ENCODE measurements around the gene RNPEP. TPM values are rescaled to one million over a fixed set of nuclear protein-coding genes. Genes with fewer than 3 reads are reported as not detected.

RNPEP gene
- total and polyA plus RNA-seq, 2 of the 13 experiments (the other 11 are each of a cell fraction or from before 2014, with no cell fraction given), result 20.6 to 38.4 TPM

GRCh38 chr1:201941420-201942128 is 40.9 kb upstream of the RNPEP start (continued):
- TF ChIP-seq CTCF (CRISPR knock-in tag; IDR thresholded peaks at IDR 0.05) (peak; percentile 37), HDAC1 (CRISPR knock-in tag; IDR thresholded peaks at IDR 0.05) (peak; percentile 49; the same call in 1 of the 2 replicates), ZNF432 (CRISPR knock-in tag; IDR thresholded peaks at IDR 0.05; ENCODE audit: borderline replicate concordance) (no peak), ZNF543 (CRISPR knock-in tag; IDR thresholded peaks at IDR 0.05) (no peak), ZNF33B (CRISPR knock-in tag; IDR thresholded peaks at IDR 0.05) (no peak), MIER3 (CRISPR knock-in tag; IDR thresholded peaks at IDR 0.05; ENCODE audit: borderline replicate concordance) (no peak), NRL (CRISPR knock-in tag; IDR thresholded peaks at IDR 0.05; ENCODE audit: borderline replicate concordance) (no peak), MIXL1 (CRISPR knock-in tag; IDR thresholded peaks at IDR 0.05) (no peak), STAG1 (CRISPR knock-in tag; IDR thresholded peaks at IDR 0.05) (no peak), ZNF224 (CRISPR knock-in tag; IDR thresholded peaks at IDR 0.05) (no peak), SP5 (CRISPR knock-in tag; IDR thresholded peaks at IDR 0.05; ENCODE audit: borderline replicate concordance, low read depth) (0 out of 2 replicates have a peak, but pooled peaks have one; percentile 22), DNMT3B (CRISPR knock-in tag; conservative IDR thresholded peaks at IDR 0.05) (no peak), GATA4 (IDR thresholded peaks at IDR 0.05; ENCODE audit: borderline replicate concordance, low read depth) (no peak), HMGXB4 (CRISPR knock-in tag; IDR thresholded peaks at IDR 0.05; ENCODE audit: borderline replicate concordance in 1 of 2, low read depth in 1 of 2) (no peak; a peak in 1 of 4 replicates), RFX5 (IDR thresholded peaks at IDR 0.05; ENCODE audit: low read depth, low read length) (no peak), ZNF275 (CRISPR knock-in tag; IDR thresholded peaks at IDR 0.05; ENCODE audit: borderline replicate concordance) (no peak), KDM4B (CRISPR knock-in tag; IDR thresholded peaks at IDR 0.05) (no peak), ZFP1 (CRISPR knock-in tag; IDR thresholded peaks at IDR 0.05) (no peak), TOPORS (CRISPR knock-in tag; IDR thresholded peaks at IDR 0.05) (no peak), ZNF703 (CRISPR knock-in tag; IDR thresholded peaks at IDR 0.05; ENCODE audit: borderline replicate concordance) (no peak), USF2 (IDR thresholded peaks at IDR 0.05; ENCODE audit: low read depth, low read length) (no peak), USF2 (CRISPR knock-in tag; IDR thresholded peaks at IDR 0.05; ENCODE audit: borderline replicate concordance) (no peak), ZNF292 (CRISPR knock-in tag; IDR thresholded peaks at IDR 0.05; ENCODE audit: borderline replicate concordance, low read depth) (peak; percentile 71; the same call in 1 of the 2 replicates)

Data from HepG2 (cell line).